A549 (cell line): ENCODE results near the gene NGB. TPM values are rescaled to one million over a fixed set of nuclear protein-coding genes. Genes with fewer than 3 reads are reported as not detected.

Source experiments
- ATAC-seq, 2 experiments: fragments of 200-7000 bp in 1 of 2; fragments of >200 bp in 1 of 2; cut with Nextera tagmentation in 1 of 2; cut with Tn5 transposase in 1 of 2; 3 replicates each; pipeline versions ENCODE4 v1.8.0 to v1.9.1; 2018 to 2020; ENCODE audit warnings: mild to moderate bottlenecking in 1 of 2, moderate library complexity in 1 of 2
- CTCF ChIA-PET: fragments of 300-600 bp; sonication (Branson Sonifier 250); formaldehyde crosslinking; extraction: SDS; loops from one replicate; lab custom pipeline; 2021; ENCODE audit warnings: antibody characterized with exemption, inconsistent platforms; lab: Yijun Ruan, JAX
- POLR2A ChIA-PET: fragments of 350-600 bp; formaldehyde crosslinking; extraction: SDS; loops from one replicate; lab custom pipeline; 2021; ENCODE audit warnings: antibody characterized with exemption, inconsistent platforms; lab: Yijun Ruan, JAX
- DNase-seq, 2 experiments: peaks; one replicate each; pipeline versions ENCODE4 v3.0.0 to v3.0.0-alpha.2; 2011 to 2016; ENCODE audit warnings: low read depth in 1 of 2, low spot score in 1 of 2
- FAIRE-seq: peaks from 2 replicates; lab custom pipeline; 2011; peaks lifted over from hg19 to GRCh38; lab: Jason Lieb, UNC
- H3K27ac ChIP-seq, 2 experiments: fragments of >200 bp; sonication (Bioruptor Twin); formaldehyde crosslinking; 3 replicates each; pipeline ENCODE4 v1.5.1; 2016 to 2017
- H3K4me1 ChIP-seq: fragments of >200 bp; sonication (Bioruptor Twin); formaldehyde crosslinking; 3 replicates; pipeline ENCODE4 v1.6.1; 2016
- H3K4me2 ChIP-seq: fragments of >200 bp; sonication (Bioruptor Twin); formaldehyde crosslinking; 3 replicates; pipeline ENCODE4 v1.6.1; 2016
- H3K4me3 ChIP-seq: fragments of >200 bp; sonication (Bioruptor Twin); formaldehyde crosslinking; 3 replicates; pipeline ENCODE4 v1.5.1; 2016
- H3K9me3 ChIP-seq: fragments of >200 bp; sonication (Bioruptor Twin); formaldehyde crosslinking; 3 replicates; pipeline ENCODE4 v1.6.1; 2016
- BCL3 ChIP-seq: fragments of >200 bp; sonication (Bioruptor Twin); formaldehyde crosslinking; IDR thresholded peaks from 3 replicates; pipeline ENCODE4 v1.6.1; 2016
- CBX2 ChIP-seq: fragments of 200-600 bp; sonication (generic); IDR thresholded peaks from 2 replicates; pipeline ENCODE4 v1.6.1; 2016; ENCODE audit warnings: low read depth, mild to moderate bottlenecking, borderline replicate concordance
- CHD2 ChIP-seq: fragments of 150-350 bp; IDR thresholded peaks from 2 replicates; pipeline ENCODE4 v1.6.1; 2014; ENCODE audit warnings: low read length; ENCODE audit not compliant: partially characterized antibody
- CTCF ChIP-seq: fragments of >200 bp; sonication (Bioruptor Twin); formaldehyde crosslinking; IDR thresholded peaks from 3 replicates; pipeline ENCODE4 v1.5.1; 2016
- EP300 ChIP-seq, 2 experiments: fragments of >200 bp; sonication (Bioruptor Twin); formaldehyde crosslinking; IDR thresholded peaks; 2 replicates in 1 of 2; 3 replicates in 1 of 2; pipeline ENCODE4 v1.6.1; 2016 to 2017
- ESRRA ChIP-seq: fragments of 150-350 bp; IDR thresholded peaks from 2 replicates; pipeline ENCODE4 v1.6.1; 2014; ENCODE audit warnings: mild to moderate bottlenecking, low read length, borderline replicate concordance
- FOSL2 ChIP-seq, 2 experiments: fragments of 450-650 bp in 1 of 2; fragments of >200 bp in 1 of 2; sonication (Bioruptor Twin) in 1 of 2; formaldehyde crosslinking; IDR thresholded peaks; 2 replicates each; pipeline versions ENCODE4 v1.5.0 to v1.6.1; 2016 to 2020; ENCODE audit warnings: mild to moderate bottlenecking in 1 of 2, moderate library complexity in 1 of 2
- FOXS1 ChIP-seq: fragments of 250-450 bp; sonication (Bioruptor Pico); IDR thresholded peaks from 2 replicates; pipeline ENCODE4 v1.5.0; 2020; ENCODE audit warnings: mild to moderate bottlenecking, moderate library complexity
- GATA3 ChIP-seq: IDR thresholded peaks from 2 replicates; pipeline ENCODE4 v1.6.1; 2012; ENCODE audit warnings: borderline replicate concordance
- HOXA7 ChIP-seq: fragments of 250-450 bp; sonication (Bioruptor Pico); IDR thresholded peaks from 2 replicates; pipeline ENCODE4 v1.5.0; 2020; ENCODE audit warnings: mild to moderate bottlenecking, moderate library complexity
- HOXB13 ChIP-seq: fragments of 250-450 bp; sonication (Bioruptor Pico); IDR thresholded peaks from 2 replicates; pipeline ENCODE4 v1.5.0; 2020; ENCODE audit warnings: low read depth, mild to moderate bottlenecking, moderate library complexity
- HOXB5 ChIP-seq: fragments of 250-450 bp; sonication (Bioruptor Pico); IDR thresholded peaks from 2 replicates; pipeline ENCODE4 v1.5.0; 2020; ENCODE audit warnings: mild to moderate bottlenecking, moderate library complexity
- JUNB ChIP-seq: fragments of >200 bp; sonication (Bioruptor Twin); formaldehyde crosslinking; IDR thresholded peaks from 2 replicates; pipeline ENCODE4 v1.6.1; 2016
- MAFK ChIP-seq: fragments of 450-650 bp; IDR thresholded peaks from 2 replicates; pipeline ENCODE4 v1.6.1; 2014; ENCODE audit not compliant: partially characterized antibody
- MYC ChIP-seq: IDR thresholded peaks from 2 replicates; pipeline ENCODE4 v1.6.1; 2012; ENCODE audit warnings: mild to moderate bottlenecking, inconsistent platforms, low read length, improper control_type of control experiment, borderline replicate concordance
- NFE2L2 ChIP-seq: fragments of 150-350 bp; conservative IDR thresholded peaks from 2 replicates; pipeline ENCODE4 v1.6.1; 2014; ENCODE audit warnings: low read length
- RAD21 ChIP-seq, 2 experiments: fragments of >200 bp in 1 of 2; sonication (Bioruptor Twin) in 1 of 2; formaldehyde crosslinking in 1 of 2; IDR thresholded peaks in 1 of 2; conservative IDR thresholded peaks in 1 of 2; 2 replicates in 1 of 2; 3 replicates in 1 of 2; pipeline ENCODE4 v1.6.1; 2012 to 2018; ENCODE audit warnings: inconsistent platforms in 1 of 2
- RFX5 ChIP-seq: fragments of 450-650 bp; IDR thresholded peaks from 2 replicates; pipeline ENCODE4 v1.7.1; 2014; ENCODE audit warnings: antibody characterized with exemption, mild to moderate bottlenecking, moderate library complexity
- RNF2 ChIP-seq: fragments of 200-600 bp; sonication (generic); IDR thresholded peaks from 2 replicates; pipeline ENCODE4 v1.6.1; 2016; ENCODE audit warnings: low read depth, mild to moderate bottlenecking, antibody characterized with exemption, moderate library complexity, borderline replicate concordance
- SREBF2 ChIP-seq: fragments of 450-650 bp; IDR thresholded peaks from 2 replicates; pipeline ENCODE4 v1.6.1; 2014; ENCODE audit warnings: mild to moderate bottlenecking, moderate library complexity
- TP53 ChIP-seq: fragments of 250-450 bp; sonication (Bioruptor Pico); IDR thresholded peaks from 2 replicates; pipeline ENCODE4 v1.5.0; 2021; ENCODE audit warnings: mild to moderate bottlenecking, moderate library complexity
- ZNF302 ChIP-seq: fragments of 250-450 bp; sonication (Bioruptor Pico); IDR thresholded peaks from 2 replicates; pipeline ENCODE4 v1.9.0; 2021; ENCODE audit warnings: inconsistent platforms, mild to moderate bottlenecking, moderate library complexity
- ZSCAN20 ChIP-seq: fragments of 250-450 bp; sonication (Bioruptor Pico); IDR thresholded peaks from 2 replicates; pipeline ENCODE4 v1.8.0; 2022; ENCODE audit warnings: mild to moderate bottlenecking, moderate library complexity
- WGBS: methylation state at CpG from one replicate; pipeline ENCODE4 v1.1.6; 2017; ENCODE audit errors: missing lambda C conversion rate; 5-methylcytosine and 5-hydroxymethylcytosine counted together
- polyA plus RNA-seq, 4 experiments: library from polyadenylated mRNA; depleted of rRNA in 3 of 4; stranded (reverse); fragments of >200 nt; fragmentation: RNase III in 1 of 4; extraction: RNeasy Plus Mini Kit Qiagen cat#74134 plus additional on column Dnase treatment in 1 of 4; gene quantifications; 2 replicates in 3 of 4; 3 replicates in 1 of 4; pipeline ENCODE4 v1.2.3, GENCODE V29; 2011 to 2017
- TF ChIP-seq, protein P1 (sequence below): fragments of 250-450 bp; sonication (Bioruptor Pico); IDR thresholded peaks from 2 replicates; pipeline ENCODE4 v1.5.0; 2020; ENCODE audit warnings: low read depth, mild to moderate bottlenecking, moderate library complexity

NGB gene
- polyA plus RNA-seq, 2 of the 4 experiments (the other 2 are of a cell fraction): not detected

DNA sequence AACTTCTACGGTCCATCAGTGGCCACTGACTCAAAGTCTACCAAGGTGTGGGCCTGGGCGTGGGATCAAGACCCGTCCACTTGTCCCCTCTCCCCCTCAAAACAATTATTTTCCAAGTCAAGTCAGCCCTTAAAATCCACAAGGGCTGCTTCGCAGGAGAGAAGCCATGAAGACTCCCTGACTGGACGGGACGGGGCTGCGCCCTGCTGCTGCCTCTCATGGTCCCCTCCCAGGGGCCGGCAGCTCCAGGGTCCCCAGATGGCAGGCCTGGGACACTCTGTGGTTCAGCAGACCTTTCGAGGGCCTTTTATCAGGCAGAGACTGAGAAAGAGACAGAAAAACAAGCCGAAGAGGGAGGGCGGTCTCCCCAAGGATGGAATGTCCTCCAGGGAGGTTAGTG is 10.8 kb downstream of the NGB start:
- Histone ChIP-seq H3K27ac (no peak overlapping the region), H3K9me3 (no peaks in the 10 kb centered on the region), H3K4me1 (no peaks in the 10 kb centered on the region), H3K4me2 (no peak overlapping the region), H3K4me3 (no peak overlapping the region)
- 68% methylated on average over 11 of the region's 11 CpGs for WGBS
- DNase-seq (no peak), ATAC-seq (no peak), FAIRE-seq (no peak)
- CTCF ChIA-PET: interaction anchor here (1.3 kb wide), 1 partner anchor 13 kb away, joined by 3 read pairs; no protein-coding TSS in a partner anchor
- no peak for TF ChIP-seq HOXA7
- POLR2A ChIA-PET: no interaction called here

- DNase-seq (no peak), FAIRE-seq (no peak), ATAC-seq (no peak; a peak in 1 of 6 replicates)
- Histone ChIP-seq H3K4me1 (no peaks in the 10 kb centered on the region), H3K4me2 (no peak overlapping the region), H3K9me3 (no peaks in the 10 kb centered on the region), H3K4me3 (no peak overlapping the region), H3K27ac (no peak overlapping the region)
- TF ChIP-seq, protein P1, sequence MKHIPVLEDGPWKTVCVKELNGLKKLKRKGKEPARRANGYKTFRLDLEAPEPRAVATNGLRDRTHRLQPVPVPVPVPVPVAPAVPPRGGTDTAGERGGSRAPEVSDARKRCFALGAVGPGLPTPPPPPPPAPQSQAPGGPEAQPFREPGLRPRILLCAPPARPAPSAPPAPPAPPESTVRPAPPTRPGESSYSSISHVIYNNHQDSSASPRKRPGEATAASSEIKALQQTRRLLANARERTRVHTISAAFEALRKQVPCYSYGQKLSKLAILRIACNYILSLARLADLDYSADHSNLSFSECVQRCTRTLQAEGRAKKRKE (CRISPR knock-in tag): no peak
- TF ChIP-seq RNF2 (no peak), JUNB (no peak)
- POLR2A ChIA-PET: no interaction called here
- WGBS: 62% methylated on average over 6 of the region's 11 CpGs
- CTCF ChIA-PET: interaction anchor here (1.0 to 1.3 kb wide), 2 partner anchors 12 to 16 kb away, joined by 3 read pairs; no protein-coding TSS in a partner anchor
Observed at GRCh38 chr14:77259025-77259715, 11.8 kb downstream of the NGB start.

GRCh38 chr14:77258566-77258965 is 12.4 kb downstream of the NGB start:
- no peak for ATAC-seq
- CTCF ChIA-PET: interaction anchor here (1.0 kb wide), 1 partner anchor 16 kb away, joined by 3 read pairs; no protein-coding TSS in a partner anchor
- Histone ChIP-seq H3K27ac (no peak overlapping the region), H3K9me3 (no peaks in the 10 kb centered on the region), H3K4me3 (no peak overlapping the region), H3K4me1 (no peaks in the 10 kb centered on the region), H3K4me2 (no peak overlapping the region)
- WGBS: 83% methylated on average over 3 of the region's 5 CpGs
- FAIRE-seq: no peak
- DNase-seq: no peak
- POLR2A ChIA-PET: no interaction called here
- no peak for TF ChIP-seq HOXB5

- Histone ChIP-seq H3K4me1 (no peaks in the 10 kb centered on the region), H3K4me2 (no peak overlapping the region), H3K4me3 (no peak overlapping the region), H3K9me3 (no peaks in the 10 kb centered on the region), H3K27ac (no peak overlapping the region)
- FAIRE-seq: no peak
- ChIA-PET POLR2A (no interaction called here), CTCF (interaction anchor here (0.7 to 1.0 kb wide), 2 partner anchors 11 to 68 kb away, joined by 3 read pairs; no protein-coding TSS in a partner anchor)
- ATAC-seq: no peak
- TF ChIP-seq GATA3: no peak
- no peak for TF ChIP-seq FOXS1 (CRISPR knock-in tag)
- TF ChIP-seq NFE2L2: no peak
- no peak for TF ChIP-seq EP300 (IDR thresholded peaks at IDR 0.05)
- TF ChIP-seq HOXA7: no peak
- no peak for TF ChIP-seq ZSCAN20
- no peak for TF ChIP-seq HOXB13
- TF ChIP-seq FOSL2 (IDR thresholded peaks at IDR 0.05): no peak
- TF ChIP-seq FOSL2 (CRISPR knock-in tag; IDR thresholded peaks at IDR 0.05): no peak
- TF ChIP-seq SREBF2: no peak
- TF ChIP-seq MYC: no peak
- WGBS: 64% methylated on average over 10 of the region's 10 CpGs
- no peak for DNase-seq
Observed at GRCh38 chr14:77257700-77258099, 13.3 kb downstream of the NGB start.

DNA sequence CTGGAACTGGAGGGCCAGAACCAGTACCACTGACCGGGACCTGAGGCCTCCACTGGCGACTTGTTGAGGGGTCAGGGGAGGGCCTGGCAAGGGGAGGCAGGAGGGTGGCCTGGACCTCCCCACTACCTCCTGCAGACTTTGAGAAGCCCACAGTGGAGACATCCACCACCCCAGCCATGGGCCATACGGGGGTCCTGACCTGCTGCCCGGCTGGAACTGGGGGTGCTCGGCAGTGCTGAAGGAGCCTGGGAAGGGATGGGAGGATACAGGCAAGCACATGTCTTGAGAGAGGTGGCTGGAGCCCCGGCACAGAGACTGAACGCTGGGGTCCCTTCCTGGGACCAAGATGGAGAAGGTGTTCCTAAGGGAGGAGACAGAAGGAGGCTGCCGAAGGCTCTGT is 14.3 kb downstream of the NGB start:
- ATAC-seq: no peak
- no peak for FAIRE-seq
- no peak for TF ChIP-seq MAFK
- no peak for TF ChIP-seq HOXB5
- TF ChIP-seq GATA3: no peak
- no peak for TF ChIP-seq ZNF302 (CRISPR knock-in tag)
- TF ChIP-seq ESRRA: no peak
- TF ChIP-seq RAD21 (conservative IDR thresholded peaks at IDR 0.05 in 1 of 2, IDR thresholded peaks at IDR 0.05 in 1 of 2): no peak
- TF ChIP-seq BCL3: no peak
- TF ChIP-seq CHD2: no peak
- TF ChIP-seq CTCF: no peak
- TF ChIP-seq RFX5: no peak
- TF ChIP-seq CBX2: no peak
- TF ChIP-seq TP53 (CRISPR knock-in tag): no peak

More for the DNA sequence above, 14.3 kb downstream of the NGB start:
- no peak overlapping the region for H3K4me3 ChIP-seq
- H3K9me3 ChIP-seq: no peaks in the 10 kb centered on the region
- H3K4me2 ChIP-seq: no peak overlapping the region
- no peak for DNase-seq
- ChIA-PET CTCF (interaction anchor here (1.0 kb wide), 1 partner anchor 69 kb away, joined by 3 read pairs; no protein-coding TSS in a partner anchor), POLR2A (no interaction called here)
- H3K4me1 ChIP-seq: no peaks in the 10 kb centered on the region
- H3K27ac ChIP-seq: no peak overlapping the region
- 56% methylated on average over 7 of the region's 8 CpGs for WGBS
